Stimulated activated CD8-positive, alpha-beta memory T cell treated with anti-CD3 and anti-CD28 coated beads, Interleukin-15, amount 100 ng/mL, for 4 hours (primary cell): ENCODE measurements around the gene NDUFA6.
"Not testable (repeated sequence)": the region's sequence is repeated elsewhere in the genome, so short reads cannot be mapped to it uniquely, and the experiment has no call there.

ENCODE experiments used
- DNase-seq, 2 donors: peaks; one replicate each; pipeline ENCODE4 v3.0.0-alpha.2; 2020; ENCODE audit warnings: low read depth in 2 of 2

Gene NDUFA6

GRCh38 chr22:42112793-42113192 is 22.2 kb upstream of the NDUFA6 start:
- not testable (repeated sequence) for DNase-seq

- no peak for DNase-seq
Measured at GRCh38 chr22:42111798-42112197, 21.2 kb upstream of the NDUFA6 start.

DNA sequence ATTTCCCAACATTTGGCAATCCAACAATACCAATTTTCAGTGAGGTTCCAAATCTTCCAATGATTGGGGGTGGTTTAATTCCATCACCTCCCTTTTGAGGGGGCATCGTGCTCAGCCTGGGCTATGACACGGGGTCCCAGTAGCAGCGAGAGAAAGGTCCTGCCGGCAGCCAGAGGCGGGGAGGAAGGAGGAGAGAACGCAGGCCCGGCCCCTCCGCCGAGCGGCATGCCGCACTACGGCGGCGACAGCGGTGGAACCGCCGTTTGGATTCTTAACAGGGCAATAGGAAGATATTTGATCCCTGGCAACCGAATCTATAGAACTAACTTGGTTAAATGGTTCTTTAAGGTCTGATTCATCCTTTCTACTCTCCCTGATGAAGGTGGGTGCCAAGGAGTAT is 18.3 kb upstream of the NDUFA6 start:
- no peak for DNase-seq

- DNase-seq: not testable (repeated sequence)
Measured at GRCh38 chr22:42104332-42104860, 13.8 kb upstream of the NDUFA6 start.

DNA sequence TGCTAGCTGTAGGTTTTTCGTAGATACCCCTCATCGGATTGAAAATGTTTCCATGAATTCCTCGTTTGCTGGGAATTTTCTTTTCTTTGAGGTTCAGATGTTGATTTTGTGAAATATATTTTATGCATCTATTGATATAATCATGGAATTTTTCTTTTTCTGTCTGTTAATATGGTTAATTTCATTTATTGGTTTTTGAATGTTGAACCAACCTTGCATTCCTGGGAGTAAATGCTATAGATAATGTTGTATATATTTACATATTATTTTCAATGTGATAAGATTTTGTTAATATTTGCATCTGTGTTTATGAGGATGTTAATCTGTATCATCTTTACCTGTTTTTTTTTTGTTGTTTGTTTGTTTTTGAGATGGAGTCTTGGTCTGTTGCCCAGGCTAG is 10.6 kb upstream of the NDUFA6 start:
- DNase-seq: no peak

DNA sequence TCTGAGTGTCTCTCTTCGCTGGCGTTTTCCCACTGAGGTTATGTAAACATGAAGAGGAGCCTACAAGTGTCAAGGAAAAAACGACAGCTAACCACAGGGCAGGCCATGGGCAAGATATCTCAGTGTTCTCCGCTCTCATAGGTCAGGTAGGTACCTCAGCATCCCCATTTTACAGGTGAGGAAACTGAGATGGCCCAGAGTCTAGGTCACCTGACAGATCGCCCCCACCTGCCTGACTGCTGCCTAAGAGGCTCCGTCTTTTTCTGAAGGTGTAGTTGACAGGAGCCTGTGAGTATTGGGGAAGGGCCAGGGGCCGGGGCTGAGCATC is 847 bp upstream of the NDUFA6 start:
- DNase-seq: no peak

DNA sequence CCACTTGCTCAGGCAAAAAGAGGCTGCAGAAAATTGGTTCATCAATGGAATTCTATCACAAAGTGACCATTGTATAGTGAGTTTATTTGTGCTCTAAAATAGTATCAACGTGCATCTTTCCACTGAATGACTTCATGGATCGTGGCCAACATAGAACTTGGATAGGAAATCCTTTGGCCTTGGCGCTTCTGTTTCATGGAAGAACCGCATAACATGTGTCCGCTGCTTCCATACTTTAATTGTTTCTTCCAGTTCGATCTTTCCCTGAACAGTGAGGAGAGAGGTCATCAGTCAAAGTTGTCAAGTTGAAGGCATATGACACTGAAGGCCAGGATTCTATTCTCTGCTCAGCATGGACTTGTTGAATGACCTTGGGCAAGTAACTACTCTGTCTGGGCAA is 4.5 kb downstream of the NDUFA6 start:
- DNase-seq: no peak

GRCh38 chr22:42084874-42085273 is 5.7 kb downstream of the NDUFA6 start:
- no peak for DNase-seq

DNA sequence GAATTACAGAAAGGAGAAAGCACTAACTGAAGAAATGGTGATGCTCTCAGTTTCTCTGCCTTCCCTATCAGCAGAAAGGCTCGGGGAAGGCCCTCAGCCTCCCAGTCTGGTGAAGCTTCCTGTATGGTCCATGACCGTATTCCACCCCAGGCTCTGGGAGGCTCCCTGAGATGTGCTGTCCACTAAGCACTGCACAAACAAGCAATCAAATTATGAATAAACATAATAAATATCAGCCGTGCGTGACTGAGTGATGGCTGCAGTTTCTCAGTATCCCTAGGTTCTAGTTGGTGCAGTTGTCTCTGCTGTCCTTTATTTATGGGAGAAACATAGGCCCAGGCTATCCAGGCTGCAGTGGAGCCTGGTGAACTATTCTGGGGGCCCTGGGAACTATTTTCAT is 7.5 kb downstream of the NDUFA6 start:
- DNase-seq: no peak

DNA sequence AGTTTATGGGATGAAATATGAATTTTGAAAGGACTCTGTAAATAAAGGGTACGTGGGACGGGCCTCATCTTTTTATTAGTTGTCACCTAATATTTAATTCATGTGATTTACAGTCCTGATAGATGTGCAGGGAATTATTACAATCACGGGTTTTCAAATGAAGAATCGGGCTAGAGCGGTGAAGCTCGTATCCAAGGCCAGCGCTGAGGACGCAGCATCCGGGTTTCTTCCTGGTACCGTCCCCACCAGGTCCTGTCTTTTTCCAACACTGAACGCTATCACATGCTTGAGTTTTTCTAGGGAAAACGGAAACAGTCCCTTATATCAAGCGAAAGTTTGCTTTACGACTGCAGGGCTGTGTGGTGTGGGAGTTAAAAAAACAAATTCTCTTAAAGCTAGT is 10.3 kb downstream of the NDUFA6 start:
- no peak for DNase-seq

GRCh38 chr22:42079319-42080251 is 11.0 kb downstream of the NDUFA6 start, which contains the start of gene SMDT1:
Gene SMDT1 (plus strand): TSS chr22:42079700. CDS start chr22:42079769, 69 bp downstream.
- peak; percentile 96 to 97 for DNase-seq

DNA sequence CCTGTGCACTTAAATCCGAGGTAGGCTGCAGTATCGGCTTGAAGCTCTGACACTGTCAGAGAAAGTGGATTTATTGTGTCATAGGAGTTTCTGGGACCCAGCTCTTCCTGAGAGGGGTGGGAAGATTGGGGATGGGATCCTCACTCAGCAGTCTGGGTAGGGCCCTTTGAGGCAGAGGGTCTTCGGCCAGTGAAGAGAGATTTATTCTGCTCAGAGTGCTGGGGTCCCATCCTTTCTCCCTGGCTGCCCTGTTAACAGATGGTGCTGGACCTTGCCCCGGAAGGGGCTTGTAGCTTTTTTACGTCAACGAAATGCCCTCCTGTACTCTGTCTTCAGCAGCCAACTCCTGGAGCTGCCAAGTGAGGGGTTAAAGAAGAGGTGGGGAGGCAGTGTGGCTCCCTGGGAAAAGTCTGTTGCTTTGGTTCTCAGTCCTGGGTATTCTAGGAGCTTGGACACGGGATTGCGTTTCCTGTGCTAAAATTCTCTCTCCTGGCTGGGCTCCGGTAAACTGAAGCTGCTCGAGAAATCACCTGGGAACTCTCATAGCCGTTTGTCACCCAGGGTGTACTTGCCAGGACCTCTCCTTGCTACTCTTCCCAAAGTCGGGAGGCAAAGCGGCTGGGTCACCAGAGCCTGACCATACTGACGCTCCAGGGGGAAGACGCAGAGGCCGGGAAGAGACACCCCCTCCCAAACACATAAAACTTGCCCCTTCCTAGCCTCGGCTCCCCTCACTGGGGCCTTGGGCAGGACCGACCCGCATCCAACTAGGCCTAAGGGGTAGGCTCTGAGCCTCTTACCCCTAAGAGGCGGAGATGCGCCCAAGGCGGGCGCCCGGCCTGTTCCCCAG is 11.9 kb downstream of the NDUFA6 start:
- no peak for DNase-seq

- DNase-seq: no peak
Measured at GRCh38 chr22:42077486-42078125, 13.0 kb downstream of the NDUFA6 start.

- no peak for DNase-seq
Measured at GRCh38 chr22:42076764-42077485, 13.6 kb downstream of the NDUFA6 start.

- no peak for DNase-seq
Measured at GRCh38 chr22:42074846-42075676, 15.5 kb downstream of the NDUFA6 start.

GRCh38 chr22:42074132-42074811 is 16.3 kb downstream of the NDUFA6 start, which contains the start of gene PHETA2:
Gene PHETA2 (plus strand): TSS chr22:42074248. CDS start chr22:42077294, 3,046 bp downstream.
- DNase-seq: no peak

DNA sequence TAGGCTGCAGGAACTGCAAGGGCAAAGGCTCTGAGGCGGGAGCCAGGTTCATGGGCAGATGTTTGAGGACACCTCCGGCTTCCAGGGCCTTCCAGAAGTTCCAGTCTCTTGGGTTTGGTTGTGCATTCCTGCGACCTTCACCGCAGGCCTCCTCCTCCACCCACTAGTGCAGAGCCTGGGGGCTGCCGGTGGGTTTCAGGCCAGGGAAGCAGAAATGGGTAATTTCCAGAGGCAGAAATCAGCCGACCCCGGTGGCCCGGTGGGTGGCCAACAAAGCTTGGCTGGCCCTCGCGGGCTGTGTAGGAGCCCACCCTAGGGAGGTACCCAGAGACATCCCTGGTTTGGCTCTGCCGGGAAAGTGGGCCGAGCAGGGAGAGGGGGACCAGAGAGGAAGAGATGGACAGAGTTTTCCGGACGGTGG is 16.9 kb downstream of the NDUFA6 start:
- no peak for DNase-seq

GRCh38 chr22:42072606-42073330 is 17.8 kb downstream of the NDUFA6 start:
- no peak for DNase-seq

- DNase-seq: not testable (repeated sequence)
Measured at GRCh38 chr22:42071508-42071907, 19.1 kb downstream of the NDUFA6 start.
